Measurements from ENCODE around the gene HDAC3.

Gene HDAC3

GRCh38 chr5:141605523-141606277 is 30.9 kb downstream of the HDAC3 start:
- Mint-ChIP-seq H3K4me3 (peak overlapping the region; percentile 76), H3K36me3 (peaks cover 8% of the 10 kb centered on the region), H3K4me1 (peaks cover 92% of the 10 kb centered on the region), H3K9me3 (no peaks in the 10 kb centered on the region), H3K27ac (peak overlapping the region; percentile 92), H3K27me3 (no peaks in the 10 kb centered on the region)

GRCh38 chr5:141603923-141604717 is 32.5 kb downstream of the HDAC3 start:
- Mint-ChIP-seq H3K9me3 (no peaks in the 10 kb centered on the region), H3K36me3 (peaks cover 6% of the 10 kb centered on the region), H3K4me1 (peaks cover 95% of the 10 kb centered on the region)

GRCh38 chr5:141602606-141603005 is 34.0 kb downstream of the HDAC3 start:
- Mint-ChIP-seq H3K27ac (peak overlapping the region; percentile 89), H3K4me1 (peaks cover 95% of the 10 kb centered on the region), H3K36me3 (peaks cover 5% of the 10 kb centered on the region)

More at GRCh38 chr5:141603923-141604717, 32.5 kb downstream of the HDAC3 start:
- Mint-ChIP-seq H3K27ac (peak overlapping the region; percentile 91), H3K4me3 (peak overlapping the region; percentile 81), H3K27me3 (no peaks in the 10 kb centered on the region)

GRCh38 chr5:141598391-141599345 is 38.0 kb downstream of the HDAC3 start:
- Mint-ChIP-seq H3K4me3 (no peak overlapping the region), H3K4me1 (peaks cover 78% of the 10 kb centered on the region), H3K9me3 (no peaks in the 10 kb centered on the region), H3K27ac (peak overlapping the region; percentile 63), H3K27me3 (no peaks in the 10 kb centered on the region), H3K36me3 (peaks cover 8% of the 10 kb centered on the region)

More at GRCh38 chr5:141602606-141603005, 34.0 kb downstream of the HDAC3 start:
- Mint-ChIP-seq H3K27me3 (no peaks in the 10 kb centered on the region), H3K9me3 (no peaks in the 10 kb centered on the region), H3K4me3 (peak overlapping the region; percentile 67)

- peaks cover 8% of the 10 kb centered on the region for H3K36me3 Mint-ChIP-seq
- no peak overlapping the region for H3K4me3 Mint-ChIP-seq
- peaks cover 77% of the 10 kb centered on the region for H3K4me1 Mint-ChIP-seq
- no peaks in the 10 kb centered on the region for H3K27me3 Mint-ChIP-seq
- H3K27ac Mint-ChIP-seq, result peak overlapping the region; percentile 52
- no peaks in the 10 kb centered on the region for H3K9me3 Mint-ChIP-seq
Measured at GRCh38 chr5:141597814-141598213, 38.8 kb downstream of the HDAC3 start.

- H3K27ac Mint-ChIP-seq, result peak overlapping the region; percentile 52
- peaks cover 77% of the 10 kb centered on the region for H3K4me1 Mint-ChIP-seq
- peaks cover 8% of the 10 kb centered on the region for H3K36me3 Mint-ChIP-seq
- no peaks in the 10 kb centered on the region for H3K27me3 Mint-ChIP-seq
- H3K4me3 Mint-ChIP-seq, result no peak overlapping the region
- no peaks in the 10 kb centered on the region for H3K9me3 Mint-ChIP-seq
Measured at GRCh38 chr5:141597394-141597793, 39.3 kb downstream of the HDAC3 start.

- Mint-ChIP-seq H3K4me3 (no peak overlapping the region), H3K4me1 (peaks cover 78% of the 10 kb centered on the region), H3K36me3 (peaks cover 8% of the 10 kb centered on the region), H3K27me3 (no peaks in the 10 kb centered on the region), H3K27ac (peak overlapping the region; percentile 72), H3K9me3 (no peaks in the 10 kb centered on the region)
Measured at GRCh38 chr5:141596867-141597266, 39.8 kb downstream of the HDAC3 start.

- peaks cover 51% of the 10 kb centered on the region for H3K4me1 Mint-ChIP-seq
- H3K27me3 Mint-ChIP-seq, result no peaks in the 10 kb centered on the region
- H3K9me3 Mint-ChIP-seq, result no peaks in the 10 kb centered on the region
- peak overlapping the region; percentile 46 for H3K27ac Mint-ChIP-seq
- no peak overlapping the region for H3K4me3 Mint-ChIP-seq
- peaks cover 9% of the 10 kb centered on the region for H3K36me3 Mint-ChIP-seq
Measured at GRCh38 chr5:141590127-141590526, 46.5 kb downstream of the HDAC3 start.

- Mint-ChIP-seq H3K36me3 (peaks cover 19% of the 10 kb centered on the region), H3K27me3 (no peaks in the 10 kb centered on the region), H3K27ac (no peak overlapping the region), H3K4me3 (no peak overlapping the region), H3K4me1 (peaks cover 40% of the 10 kb centered on the region), H3K9me3 (no peaks in the 10 kb centered on the region)
Measured at GRCh38 chr5:141586246-141586645, 50.4 kb downstream of the HDAC3 start.

GRCh38 chr5:141585594-141585993 is 51.1 kb downstream of the HDAC3 start:
- H3K9me3 Mint-ChIP-seq, result no peaks in the 10 kb centered on the region
- peaks cover 19% of the 10 kb centered on the region for H3K36me3 Mint-ChIP-seq
- peaks cover 34% of the 10 kb centered on the region for H3K4me1 Mint-ChIP-seq
- no peak overlapping the region for H3K27ac Mint-ChIP-seq
- H3K27me3 Mint-ChIP-seq, result no peaks in the 10 kb centered on the region
- no peak overlapping the region for H3K4me3 Mint-ChIP-seq

- Mint-ChIP-seq H3K36me3 (peaks cover 24% of the 10 kb centered on the region), H3K27me3 (no peaks in the 10 kb centered on the region), H3K27ac (no peak overlapping the region)
Measured at GRCh38 chr5:141574122-141574510, 62.5 kb downstream of the HDAC3 start.

GRCh38 chr5:141573489-141574121 is 63.0 kb downstream of the HDAC3 start:
- Mint-ChIP-seq H3K36me3 (peaks cover 24% of the 10 kb centered on the region), H3K27ac (no peak overlapping the region), H3K4me1 (no peaks in the 10 kb centered on the region), H3K4me3 (no peak overlapping the region), H3K27me3 (no peaks in the 10 kb centered on the region), H3K9me3 (no peaks in the 10 kb centered on the region)

More at GRCh38 chr5:141574122-141574510, 62.5 kb downstream of the HDAC3 start:
- no peaks in the 10 kb centered on the region for H3K9me3 Mint-ChIP-seq
- no peak overlapping the region for H3K4me3 Mint-ChIP-seq
- no peaks in the 10 kb centered on the region for H3K4me1 Mint-ChIP-seq

Data from activated naive CD4-positive, alpha-beta T cell treated with anti-CD3 and anti-CD28 coated beads, Interleukin-2, amount 50 U/mL, for 24 hours (primary cell).